ENCODE data around the gene PHACTR1. TPM values are rescaled to one million over a fixed set of nuclear protein-coding genes. Genes with fewer than 3 reads are reported as not detected.

PHACTR1 gene
- total and polyA plus RNA-seq, 2 of the 4 experiments (the other 2 are of a cell fraction), result not detected

DNA sequence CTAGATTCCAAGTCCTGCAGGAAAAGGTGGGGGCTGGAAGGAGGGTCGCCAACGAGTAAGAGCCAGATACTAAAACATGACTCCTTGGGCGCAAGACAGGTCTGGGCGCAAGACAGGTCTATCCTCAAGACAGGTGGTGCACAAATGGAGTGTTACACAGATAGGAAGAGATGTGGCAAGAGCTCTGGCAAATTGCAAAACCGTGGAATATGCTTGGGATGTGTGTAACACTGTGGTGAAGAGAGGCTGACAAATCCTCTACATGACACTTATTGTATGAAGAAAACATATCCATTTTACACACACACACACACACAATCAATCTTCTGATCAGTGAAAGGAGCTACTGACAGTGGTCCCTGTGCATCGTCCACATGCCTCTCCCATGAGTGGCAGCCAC is 534.1 kb downstream of the PHACTR1 start:
- ATAC-seq (ENCODE audit: low read depth), result no peak
- in situ Hi-C loops (cut with MboI; ENCODE audit: low sequenced_read_pairs), result no loop called here

More for the DNA sequence above, 534.1 kb downstream of the PHACTR1 start:
- intact Hi-C loops (cut with micrococcal nuclease), result no loop called here
- Histone ChIP-seq H3K23ac (ENCODE audit: low read depth, low read length) (no peak overlapping the region), H3K36me3 (ENCODE audit: control insufficient read depth, insufficient read depth, low read length) (no peaks in the 10 kb centered on the region), H4K20me1 (ENCODE audit: insufficient read depth, low read length) (no peaks in the 10 kb centered on the region), H3K9me3 (ENCODE audit: control insufficient read depth, insufficient read depth, low read length) (no peaks in the 10 kb centered on the region), H2AK9ac (replicated peaks; ENCODE audit: low read depth, low read length, poor library complexity) (no peak overlapping the region), H4K91ac (ENCODE audit: insufficient read depth, low read depth, low read length) (no peak overlapping the region), H3K27ac (ENCODE audit: insufficient read depth, low read length) (no peak overlapping the region), H3K14ac (replicated peaks; ENCODE audit: low read depth, low read length) (no peak overlapping the region), H2AK5ac (ENCODE audit: low read depth, low read length) (no peak overlapping the region), H3K18ac (ENCODE audit: low read depth, low read length) (no peak overlapping the region), H4K8ac (ENCODE audit: low read depth in 2 of 2, low read length in 2 of 2) (no peak overlapping the region), H2BK15ac (ENCODE audit: low read depth, low read length) (no peak overlapping the region), H4K5ac (ENCODE audit: low read depth, low read length) (no peak overlapping the region), H3K9ac (ENCODE audit: low read depth, low read length) (no peak overlapping the region), H3K4me3 (ENCODE audit: insufficient read depth, low read depth, low read length) (no peak overlapping the region), H2BK120ac (ENCODE audit: low read depth, low read length) (no peak overlapping the region), H3K9me1 (ENCODE audit: insufficient read depth, low read length) (no peaks in the 10 kb centered on the region), H2BK5ac (ENCODE audit: low read depth, low read length, poor library complexity, severe bottlenecking) (no peak overlapping the region), H3K27me3 (ENCODE audit: control insufficient read depth, insufficient read depth, low read length) (no peaks in the 10 kb centered on the region), H3K56ac (ENCODE audit: extremely low read depth, insufficient read depth, low read length) (no peak overlapping the region), H3K4me2 (ENCODE audit: low read depth, low read length) (no peak overlapping the region), H3K79me1 (ENCODE audit: low read depth in 1 of 2, low read length in 2 of 2) (no peaks in the 10 kb centered on the region), H2AFZ (replicated peaks; ENCODE audit: low read length, poor library complexity) (no peak overlapping the region), H3K4me1 (ENCODE audit: control insufficient read depth, insufficient read depth, low read length) (peaks cover 5% of the 10 kb centered on the region; the same call in 1 of the 2 replicates), H3K4ac (ENCODE audit: low read depth, low read length) (no peak overlapping the region), H2BK20ac (ENCODE audit: low read depth, low read length) (no peak overlapping the region)
- BruUV-seq (replicated peaks), result no TSS peak
- peak; percentile 46; the same call in 1 of the 2 replicates for TF ChIP-seq CEBPB (IDR thresholded peaks at IDR 0.05; ENCODE audit: low read depth, low read length)
- no peak for TF ChIP-seq MXI1 (IDR thresholded peaks at IDR 0.05; ENCODE audit: borderline replicate concordance, low read depth, low read length)
- TF ChIP-seq CHD1 (IDR thresholded peaks at IDR 0.05; ENCODE audit: low read depth, low read length), result no peak
- DNase-seq, result no peak
- ChIA-PET POLR2A (ENCODE audit: unreplicated experiment) (no interaction called here), CTCF (no interaction called here)
- dilution Hi-C loops (cut with HindIII; ENCODE audit: low sequenced_read_pairs, unreplicated experiment), result no loop called here
- WGBS, 2 experiments (ENCODE audit: extremely low coverage in 2 of 2, insufficient read length in 1 of 2), result 70% methylated on average over 2 of the region's 6 CpGs; no CpG with 5 or more reads in 1 of the 2 experiments
